DND-41 (cell line): ENCODE results near the gene FUT7.
A peak's percentile ranks its signal among the peaks of the same experiment; 100 is the strongest.

Experiments used
- ATAC-seq: fragments of 200-7000 bp; cut with Tn5 transposase; 3 replicates; pipeline ENCODE4 v1.9.1; 2021; ENCODE audit warnings: low read depth; ENCODE audit not compliant: insufficient read depth
- DNase-seq: peaks from one replicate; pipeline ENCODE4 v3.0.0-alpha.2; 2020
- H2AFZ ChIP-seq: 2 replicates; pipeline ENCODE4 v1.6.0; 2012; ENCODE audit warnings: low read depth, low read length
- H3K27ac ChIP-seq: 2 replicates; pipeline ENCODE4 v1.5.1; 2012; ENCODE audit warnings: low read length, inconsistent platforms
- H3K27me3 ChIP-seq: fragments of 200-600 bp; sonication (generic); 2 replicates; pipeline ENCODE4 v1.6.0; 2012; ENCODE audit warnings: low read length, mild to moderate bottlenecking, inconsistent platforms; ENCODE audit not compliant: insufficient read depth, poor library complexity
- H3K36me3 ChIP-seq: 2 replicates; pipeline ENCODE4 v1.5.1; 2012; ENCODE audit warnings: low read length, inconsistent platforms; ENCODE audit not compliant: insufficient read depth
- H3K4me1 ChIP-seq: 2 replicates; pipeline ENCODE4 v1.5.1; 2012; ENCODE audit warnings: mild to moderate bottlenecking, low read length; ENCODE audit not compliant: insufficient read depth
- H3K4me2 ChIP-seq: 2 replicates; pipeline ENCODE4 v1.6.0; 2012; ENCODE audit warnings: mild to moderate bottlenecking, moderate library complexity, low read length, inconsistent platforms; ENCODE audit not compliant: insufficient read depth
- H3K4me3 ChIP-seq, 2 experiments: fragments of 200-600 bp in 1 of 2; shearing (Covaris generic) in 1 of 2; 2 replicates each; pipeline ENCODE4 v1.5.1; 2012 to 2016; ENCODE audit warnings: inconsistent platforms in 2 of 2, low read length in 2 of 2, mild to moderate bottlenecking in 2 of 2, low read depth in 1 of 2, moderate library complexity in 1 of 2
- H3K79me2 ChIP-seq: 2 replicates; pipeline ENCODE4 v1.6.0; 2012; ENCODE audit warnings: low read length, inconsistent platforms; ENCODE audit not compliant: insufficient read depth
- H3K9ac ChIP-seq: 2 replicates; pipeline ENCODE4 v1.6.0; 2012; ENCODE audit warnings: low read depth, mild to moderate bottlenecking, inconsistent platforms, low read length, moderate library complexity
- H3K9me3 ChIP-seq: 2 replicates; pipeline ENCODE4 v1.5.1; 2012; ENCODE audit warnings: low read length, moderate library complexity, mild to moderate bottlenecking, inconsistent platforms; ENCODE audit not compliant: insufficient read depth, severe bottlenecking
- H4K20me1 ChIP-seq: 2 replicates; pipeline ENCODE4 v1.6.0; 2012; ENCODE audit warnings: low read length; ENCODE audit not compliant: insufficient read depth
- CTCF ChIP-seq: IDR thresholded peaks from 2 replicates; pipeline ENCODE4 v1.5.1; 2012; ENCODE audit warnings: borderline replicate concordance, low read length, moderate library complexity, mild to moderate bottlenecking; ENCODE audit not compliant: poor library complexity, severe bottlenecking; ENCODE audit errors: extremely low read depth
- EZH2 ChIP-seq: IDR thresholded peaks from 3 replicates; pipeline ENCODE4 v1.6.1; 2012; ENCODE audit warnings: borderline replicate concordance, low read depth, mild to moderate bottlenecking, moderate library complexity, low read length, inconsistent platforms; ENCODE audit not compliant: severe bottlenecking

Gene FUT7

DNA sequence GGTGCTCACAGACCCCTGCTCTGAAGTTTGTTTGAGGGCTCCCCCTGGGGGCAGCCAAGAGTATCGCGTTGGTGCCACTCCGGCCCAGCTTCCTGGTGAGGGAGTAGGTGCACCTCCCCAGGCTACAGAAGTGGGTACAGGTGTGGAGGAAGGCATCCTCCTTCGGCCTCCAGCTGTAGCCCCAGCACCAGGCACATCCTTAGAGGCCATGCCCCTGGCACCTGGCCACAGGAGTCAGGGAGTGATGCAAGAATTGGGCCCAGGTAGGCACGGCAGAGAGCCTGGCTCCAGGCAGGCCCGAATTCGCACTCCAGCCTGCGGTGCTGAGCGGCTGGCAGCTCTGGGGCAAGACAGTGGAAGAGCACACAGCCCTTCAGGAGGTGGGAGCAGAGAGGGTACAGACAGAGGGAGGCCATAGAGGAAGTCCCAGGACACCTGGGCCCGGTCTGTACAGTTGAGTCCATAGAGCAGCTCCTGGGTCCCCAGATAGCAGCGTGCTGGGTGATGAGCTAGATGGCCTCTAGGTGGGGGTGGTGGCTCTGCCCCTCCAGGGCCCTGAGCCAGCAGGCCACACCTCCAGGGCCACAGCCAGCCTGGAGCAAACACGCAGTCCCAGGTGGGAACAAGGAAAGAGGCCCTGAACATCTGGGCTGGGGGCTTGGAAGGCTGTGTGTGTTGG is 36.1 kb upstream of the FUT7 start:
- H4K20me1 ChIP-seq = peaks cover 50% of the 10 kb centered on the region
- H3K79me2 ChIP-seq = peaks cover 16% of the 10 kb centered on the region
- peaks cover 29% of the 10 kb centered on the region for H3K36me3 ChIP-seq
- H3K9me3 ChIP-seq = no peaks in the 10 kb centered on the region
- peak overlapping the region in 1 of 2 experiments; percentile 76; a peak in 2 of 4 replicates for H3K4me3 ChIP-seq
- peak overlapping the region; percentile 60; the same call in 1 of the 2 replicates for H3K9ac ChIP-seq
- H3K27ac ChIP-seq = no peak overlapping the region
- peak; percentile 61 for ATAC-seq
- no peaks in the 10 kb centered on the region for H3K27me3 ChIP-seq
- H3K4me1 ChIP-seq = peaks cover 37% of the 10 kb centered on the region
- peak overlapping the region; percentile 97 for H3K4me2 ChIP-seq
- no peak overlapping the region for H2AFZ ChIP-seq
- DNase-seq = peak; percentile 87
- TF ChIP-seq EZH2 (no peak), CTCF (peak; percentile 80)

- Histone ChIP-seq H4K20me1 (peaks cover 52% of the 10 kb centered on the region), H3K4me1 (peaks cover 33% of the 10 kb centered on the region), H3K27ac (no peak overlapping the region), H3K27me3 (no peaks in the 10 kb centered on the region), H3K9ac (no peak overlapping the region), H2AFZ (no peak overlapping the region), H3K79me2 (peaks cover 16% of the 10 kb centered on the region), H3K4me3 (no peak overlapping the region), H3K4me2 (no peak overlapping the region), H3K36me3 (peaks cover 29% of the 10 kb centered on the region), H3K9me3 (no peaks in the 10 kb centered on the region)
- no peak for DNase-seq
- TF ChIP-seq CTCF (no peak), EZH2 (no peak)
- ATAC-seq = no peak
Measured at GRCh38 chr9:137066096-137066861, 34.4 kb upstream of the FUT7 start.

DNA sequence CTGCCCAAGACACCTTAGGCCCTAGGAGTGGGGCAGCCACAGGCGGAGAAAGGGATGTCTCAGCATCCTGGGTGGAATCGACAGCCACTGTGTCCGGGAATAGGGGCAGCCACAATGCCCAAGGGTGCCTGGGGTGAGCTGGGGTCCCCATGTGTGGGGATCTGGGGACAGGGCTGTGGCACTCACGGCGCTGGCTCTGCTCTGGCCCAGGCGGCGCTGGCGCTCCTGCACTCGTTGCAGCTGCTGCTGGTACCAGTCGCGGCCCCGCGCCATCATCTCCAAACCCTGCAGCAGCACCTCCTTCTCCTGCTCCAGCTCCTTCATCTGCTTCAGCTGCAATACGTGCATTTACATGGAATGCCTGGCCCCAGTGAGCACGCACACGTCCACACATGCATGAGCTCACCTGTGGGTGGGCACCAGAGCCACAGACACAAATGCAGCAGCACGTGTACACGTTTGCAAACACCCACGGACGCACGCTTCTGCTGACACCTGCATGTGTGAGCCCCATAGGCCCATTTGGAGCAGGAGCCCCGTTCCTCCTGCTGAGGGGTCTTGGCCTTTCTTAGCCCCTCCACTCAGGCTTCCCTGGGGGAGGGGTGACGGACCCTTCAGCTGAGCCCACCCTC is 33.6 kb upstream of the FUT7 start:
- no peaks in the 10 kb centered on the region for H3K9me3 ChIP-seq
- no peak overlapping the region for H3K9ac ChIP-seq
- H3K27me3 ChIP-seq = no peaks in the 10 kb centered on the region
- no peak overlapping the region for H3K27ac ChIP-seq
- peaks cover 52% of the 10 kb centered on the region for H4K20me1 ChIP-seq
- peaks cover 25% of the 10 kb centered on the region for H3K4me1 ChIP-seq
- TF ChIP-seq CTCF (no peak), EZH2 (no peak)
- no peak overlapping the region for H2AFZ ChIP-seq
- no peak for ATAC-seq
- H3K36me3 ChIP-seq = peaks cover 29% of the 10 kb centered on the region
- H3K4me3 ChIP-seq = no peak overlapping the region
- no peak overlapping the region for H3K4me2 ChIP-seq
- H3K79me2 ChIP-seq = peaks cover 13% of the 10 kb centered on the region
- no peak for DNase-seq
